ENCODE results near the gene NEK2. TPM values are rescaled to one million over a fixed set of nuclear protein-coding genes. Genes with fewer than 3 reads are reported as not detected.

NEK2 gene
- total RNA-seq, 4 donors from 2014 or later = 2.4 to 11.8 (median 6.5) TPM

DNA sequence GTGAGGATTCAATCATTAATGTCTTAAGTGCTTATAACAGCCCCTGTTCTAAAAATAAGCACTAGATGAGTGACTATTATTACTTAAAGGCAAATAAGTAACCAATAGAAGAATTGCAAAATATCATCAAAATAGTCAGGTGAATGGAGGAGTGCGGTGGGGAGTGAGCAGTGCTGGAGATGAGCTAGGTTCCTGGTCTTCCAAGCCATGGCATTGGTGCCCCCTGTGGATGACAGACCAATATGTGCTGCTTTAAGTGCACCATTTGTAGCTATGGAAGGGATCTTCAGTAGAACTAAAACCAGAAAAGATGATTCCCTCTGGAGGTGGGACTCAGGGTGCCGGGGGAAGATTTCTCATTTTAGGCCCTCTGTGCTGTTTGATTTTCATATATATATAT lies 50.4 kb downstream of the NEK2 start:
- intact Hi-C loops (cut with DNase I) = no loop called here
- Histone ChIP-seq H3K27ac (no peak overlapping the region), H3K4me1 (peaks cover 0 to 14% (median 7%) of the 10 kb centered on the region in 3 donors), H3K4me3 (no peak overlapping the region), H3K27me3 (no peaks in the 10 kb centered on the region), H3K9me3 (no peaks in the 10 kb centered on the region), H3K36me3 (no peaks in the 10 kb centered on the region)
- TF ChIP-seq POLR2A (IDR thresholded peaks at IDR 0.05) = no peak
- TF ChIP-seq, protein P1, sequence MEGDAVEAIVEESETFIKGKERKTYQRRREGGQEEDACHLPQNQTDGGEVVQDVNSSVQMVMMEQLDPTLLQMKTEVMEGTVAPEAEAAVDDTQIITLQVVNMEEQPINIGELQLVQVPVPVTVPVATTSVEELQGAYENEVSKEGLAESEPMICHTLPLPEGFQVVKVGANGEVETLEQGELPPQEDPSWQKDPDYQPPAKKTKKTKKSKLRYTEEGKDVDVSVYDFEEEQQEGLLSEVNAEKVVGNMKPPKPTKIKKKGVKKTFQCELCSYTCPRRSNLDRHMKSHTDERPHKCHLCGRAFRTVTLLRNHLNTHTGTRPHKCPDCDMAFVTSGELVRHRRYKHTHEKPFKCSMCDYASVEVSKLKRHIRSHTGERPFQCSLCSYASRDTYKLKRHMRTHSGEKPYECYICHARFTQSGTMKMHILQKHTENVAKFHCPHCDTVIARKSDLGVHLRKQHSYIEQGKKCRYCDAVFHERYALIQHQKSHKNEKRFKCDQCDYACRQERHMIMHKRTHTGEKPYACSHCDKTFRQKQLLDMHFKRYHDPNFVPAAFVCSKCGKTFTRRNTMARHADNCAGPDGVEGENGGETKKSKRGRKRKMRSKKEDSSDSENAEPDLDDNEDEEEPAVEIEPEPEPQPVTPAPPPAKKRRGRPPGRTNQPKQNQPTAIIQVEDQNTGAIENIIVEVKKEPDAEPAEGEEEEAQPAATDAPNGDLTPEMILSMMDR (IDR thresholded peaks at IDR 0.05) = peak in 1 of 6 experiments; percentile 19
- WGBS, 2 donors = 67 to 78% methylated on average over 2 of the region's 2 CpGs
- no peak for DNase-seq

DNA sequence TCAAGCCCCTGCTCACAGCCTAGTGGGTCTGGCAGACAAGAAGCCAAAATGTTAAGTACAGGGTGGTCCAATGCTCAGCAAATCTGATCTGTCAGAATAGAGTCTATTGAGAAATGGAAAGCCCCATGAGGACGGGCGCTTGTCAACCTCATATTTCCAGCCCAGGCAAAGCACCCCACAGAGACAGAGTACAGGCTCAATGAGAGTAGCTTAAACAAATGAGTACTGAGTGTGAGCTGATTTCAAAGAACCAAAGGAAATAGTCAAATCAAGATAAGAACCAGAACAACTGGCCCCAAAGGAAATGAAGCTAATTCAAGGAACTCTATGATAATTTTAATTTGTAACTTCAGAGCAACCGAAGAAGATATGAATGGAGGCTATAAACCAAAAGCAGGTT lies 51.9 kb downstream of the NEK2 start:
- Histone ChIP-seq H3K4me1 (peaks cover 0 to 11% (median 6%) of the 10 kb centered on the region in 3 donors), H3K9me3 (no peaks in the 10 kb centered on the region), H3K27ac (no peak overlapping the region), H3K27me3 (no peaks in the 10 kb centered on the region), H3K36me3 (no peaks in the 10 kb centered on the region), H3K4me3 (no peak overlapping the region)
- 63 to 74% methylated on average over 3 of the region's 3 CpGs for WGBS, 2 donors
- intact Hi-C loops (cut with DNase I) = no loop called here
- no peak for DNase-seq
- TF ChIP-seq, protein P1 (IDR thresholded peaks at IDR 0.05) = no peak
- TF ChIP-seq POLR2A (IDR thresholded peaks at IDR 0.05) = no peak

DNA sequence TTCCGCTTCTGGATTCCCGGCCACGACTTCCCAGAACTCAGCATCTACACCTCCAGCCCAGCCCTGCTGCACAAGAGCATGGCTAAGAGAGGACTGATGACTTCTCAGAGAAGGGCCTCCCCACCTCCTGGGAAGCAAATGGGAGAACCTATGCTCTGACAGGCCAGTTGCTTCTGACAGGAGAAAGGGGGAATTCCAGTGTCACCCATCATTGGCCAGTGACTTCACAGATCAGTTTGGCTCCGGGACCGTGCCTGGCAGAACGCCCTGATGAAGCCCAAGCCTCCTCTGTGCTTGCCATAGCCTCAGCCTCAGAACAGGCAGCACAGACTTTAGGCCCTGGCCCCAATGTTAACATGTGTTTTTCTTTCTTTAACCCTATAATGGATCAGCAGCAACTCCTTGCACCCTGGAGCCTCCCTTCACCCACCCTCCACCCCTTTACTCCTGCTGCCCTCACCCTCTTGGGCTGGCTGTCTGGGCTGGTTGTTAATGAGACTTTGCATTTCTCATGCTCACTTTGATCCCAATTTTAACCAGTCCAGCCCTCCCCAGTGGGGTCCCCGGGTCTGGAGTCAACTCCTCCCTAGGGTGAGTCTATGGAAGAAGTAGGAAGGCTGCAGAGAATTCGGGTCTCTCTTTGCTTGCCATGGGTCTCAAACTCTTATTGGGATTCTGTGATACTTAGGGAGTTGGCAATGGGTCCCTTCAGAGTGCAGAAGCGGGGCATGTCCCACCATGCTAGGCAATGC lies 53.8 kb downstream of the NEK2 start:
- no peak for TF ChIP-seq POLR2A (IDR thresholded peaks at IDR 0.05)
- TF ChIP-seq, protein P1 (IDR thresholded peaks at IDR 0.05) = no peak
- 3 to 55% methylated on average over 3 to 9 of the region's 9 CpGs for WGBS, 2 donors
- H3K27ac ChIP-seq = peak overlapping the region in 2 of 4 donors; percentile 34 to 45

DNA sequence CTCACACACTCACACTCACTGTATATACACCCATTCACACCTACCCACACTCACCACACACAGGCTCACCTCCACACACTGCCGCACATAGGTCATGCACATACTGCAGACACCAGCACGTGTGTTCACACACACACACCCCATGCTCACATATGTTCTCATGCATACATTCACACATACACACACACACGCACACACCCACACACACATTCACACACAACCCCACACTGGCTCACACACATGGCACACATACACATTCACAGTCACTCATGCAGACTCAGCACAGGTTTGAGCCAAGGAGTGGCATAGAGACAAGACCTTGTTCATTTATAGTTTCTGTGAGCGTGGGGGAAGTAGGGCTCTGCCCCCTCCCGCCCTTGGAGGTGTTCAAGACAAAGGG lies 55.3 kb downstream of the NEK2 start:
- H3K27me3 ChIP-seq = no peaks in the 10 kb centered on the region
- 94 to 96% methylated on average over 3 to 5 of the region's 5 CpGs for WGBS, 2 donors
- no peak for DNase-seq
- no peak overlapping the region for H3K27ac ChIP-seq
- intact Hi-C loops (cut with DNase I) = no loop called here
- H3K4me1 ChIP-seq = peaks cover 0 to 23% (median 6%) of the 10 kb centered on the region in 3 donors
- TF ChIP-seq, protein P1 (IDR thresholded peaks at IDR 0.05) = no peak
- TF ChIP-seq POLR2A (IDR thresholded peaks at IDR 0.05) = no peak
- no peaks in the 10 kb centered on the region for H3K36me3 ChIP-seq
- H3K4me3 ChIP-seq = no peak overlapping the region
- no peaks in the 10 kb centered on the region for H3K9me3 ChIP-seq

More for the DNA sequence above, 53.8 kb downstream of the NEK2 start:
- H3K4me3 ChIP-seq = no peak overlapping the region
- intact Hi-C loops (cut with DNase I) = no loop called here
- H3K9me3 ChIP-seq = no peaks in the 10 kb centered on the region
- DNase-seq = no peak
- H3K27me3 ChIP-seq = no peaks in the 10 kb centered on the region
- H3K4me1 ChIP-seq = peaks cover 0 to 15% (median 6%) of the 10 kb centered on the region in 3 donors
- H3K36me3 ChIP-seq = no peaks in the 10 kb centered on the region
